GM10248 (cell line): ENCODE measurements around the gene TMEM123.
A peak's percentile ranks its signal among the peaks of the same experiment; 100 is the strongest.

Source experiments
- CTCF ChIA-PET: fragments of 300-600 bp; sonication (Branson Sonifier 250); formaldehyde crosslinking; extraction: SDS; loops from one replicate; lab custom pipeline; 2021; ENCODE audit warnings: antibody characterized with exemption; lab: Yijun Ruan, JAX
- POLR2A ChIA-PET: fragments of 350-650 bp; sonication (Branson Sonifier 250); formaldehyde crosslinking; extraction: SDS; loops from one replicate; lab custom pipeline; 2020; ENCODE audit warnings: antibody characterized with exemption; lab: Yijun Ruan, JAX
- DNase-seq: peaks from one replicate; pipeline ENCODE4 v3.0.0; 2012; ENCODE audit errors: extremely low spot score
- CTCF ChIP-seq: IDR thresholded peaks from 2 replicates; pipeline ENCODE4 v1.5.1; 2012; ENCODE audit warnings: mild to moderate bottlenecking, low read depth; ENCODE audit errors: extremely low read depth, missing control alignments, control extremely low read depth

The TMEM123 gene

DNA sequence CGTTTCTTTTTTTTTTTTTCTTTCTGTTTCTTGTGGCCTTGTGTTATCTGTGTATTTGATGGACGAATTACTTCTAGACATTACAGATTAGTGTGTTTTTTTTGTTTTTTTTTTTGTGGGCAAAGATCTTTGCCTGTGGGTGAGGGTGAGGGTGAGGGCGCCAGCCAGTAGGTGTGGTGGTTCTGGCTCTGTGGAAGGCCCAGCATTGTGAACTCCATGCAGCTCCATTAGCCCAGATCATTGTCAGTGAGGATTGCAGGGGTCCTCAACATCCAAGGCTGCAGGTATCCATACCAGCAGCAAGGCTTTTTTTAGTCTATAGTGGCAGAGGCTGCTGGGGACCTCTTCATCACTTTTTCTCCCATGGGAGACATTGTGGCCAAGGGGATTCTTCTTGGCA lies 91.9 kb downstream of the TMEM123 start:
- CTCF ChIA-PET, result interaction anchor here (0.9 to 1.9 kb wide), 4 partner anchors 8 to 253 kb away, joined by 3 to 7 read pairs (median 4); no protein-coding TSS in a partner anchor
- DNase-seq, result no peak
- POLR2A ChIA-PET, result interaction anchor here (0.7 to 0.9 kb wide), 2 partner anchors 11 to 246 kb away, joined by 3 read pairs; no protein-coding TSS in a partner anchor
- no peak for TF ChIP-seq CTCF

DNA sequence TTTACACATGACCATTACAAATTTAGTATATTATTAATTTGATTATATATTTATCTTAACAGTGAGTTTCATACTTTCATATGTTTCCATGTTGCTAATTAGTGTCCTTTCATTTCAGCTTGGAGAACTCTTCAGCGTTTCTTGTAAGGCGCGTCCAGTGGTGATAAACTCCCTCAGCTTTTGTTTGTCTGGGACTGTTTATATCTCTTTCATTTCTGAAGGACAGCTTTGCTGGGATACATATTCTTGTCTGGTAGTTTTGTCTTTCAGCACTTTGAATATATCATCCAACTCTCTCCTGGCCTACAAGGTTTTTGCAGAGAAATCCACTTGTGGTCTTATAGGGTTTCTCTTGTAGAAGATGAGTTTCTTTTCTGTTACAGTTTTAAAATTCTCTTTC lies 93.2 kb downstream of the TMEM123 start:
- ChIA-PET CTCF (interaction anchor here (0.8 to 1.9 kb wide), 8 partner anchors 9 to 254 kb away, joined by 3 to 6 read pairs (median 4); no protein-coding TSS in a partner anchor), POLR2A (no interaction called here)
- TF ChIP-seq CTCF, result no peak
- no peak for DNase-seq

DNA sequence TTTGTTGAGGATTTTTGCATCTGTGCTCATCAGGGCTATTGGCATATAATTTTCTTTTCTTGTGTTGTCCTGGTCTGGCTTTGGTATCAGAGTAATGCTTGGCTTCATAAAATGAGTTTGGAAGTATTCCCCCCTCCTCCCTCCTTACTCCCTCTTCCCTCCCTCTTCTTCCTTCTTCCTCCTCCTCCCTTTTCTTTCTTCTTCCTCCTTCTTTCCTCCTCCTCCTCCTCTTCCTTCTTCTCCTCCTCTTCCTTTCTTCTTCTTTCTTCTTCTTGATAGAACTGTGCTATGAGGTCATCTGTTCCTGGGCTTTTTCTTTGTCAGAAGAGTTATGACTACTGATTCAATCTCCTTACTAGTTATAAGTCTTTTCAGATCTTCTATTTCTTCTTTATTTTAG lies 95.4 kb downstream of the TMEM123 start:
- POLR2A ChIA-PET, result no interaction called here
- DNase-seq, result no peak
- CTCF ChIA-PET, result no interaction called here
- no peak for TF ChIP-seq CTCF

GRCh38 chr11:102347462-102348370 lies 104.8 kb downstream of the TMEM123 start:
- CTCF ChIA-PET, result interaction anchor here (0.5 to 3.3 kb wide), 6 partner anchors 19 to 266 kb away, joined by 3 to 13 read pairs (median 3); no protein-coding TSS in a partner anchor
- DNase-seq, result no peak
- POLR2A ChIA-PET, result no interaction called here
- TF ChIP-seq CTCF, result no peak

- DNase-seq, result peak; percentile 90
- CTCF ChIA-PET, result interaction anchor here (0.5 to 8.9 kb wide), 4 partner anchors 53 to 267 kb away, joined by 3 to 213 read pairs (median 3); no protein-coding TSS in a partner anchor
- POLR2A ChIA-PET, result no interaction called here
- TF ChIP-seq CTCF, result peak; percentile 90
Observed at GRCh38 chr11:102346748-102347461, 105.7 kb downstream of the TMEM123 start, which contains the start of gene BIRC2. Gene BIRC2 (plus strand): TSS chr11:102347214. CDS start chr11:102349855, 2,641 bp downstream.

- no peak for DNase-seq
- ChIA-PET POLR2A (no interaction called here), CTCF (interaction anchor here (1.2 to 8.9 kb wide), 2 partner anchors 150 to 268 kb away, joined by 3 to 213 read pairs; no protein-coding TSS in a partner anchor)
- no peak for TF ChIP-seq CTCF
Observed at GRCh38 chr11:102346456-102346747, 106.2 kb downstream of the TMEM123 start.
